Epithelial cell of proximal tubule (primary cell): Measurements from ENCODE around the gene TOMM70. TPM values are rescaled to one million over a fixed set of nuclear protein-coding genes. Genes with fewer than 3 reads are reported as not detected.
A peak's percentile ranks its signal among the peaks of the same experiment; 100 is the strongest.

ENCODE experiments used
- DNase-seq: peaks from one replicate; pipeline ENCODE4 v3.0.0-alpha.2; 2011; ENCODE audit warnings: low read depth
- H3K4me3 ChIP-seq: 2 replicates; pipeline ENCODE4 v1.5.1; 2011; ENCODE audit warnings: low read depth, mild to moderate bottlenecking, low read length
- total RNA-seq: library from RNA; depleted of rRNA; stranded (reverse); fragments of >200 nt; gene quantifications from 2 replicates; pipeline ENCODE4 v1.2.3, GENCODE V29; 2015
- TF ChIP-seq, protein P1 (sequence below): conservative IDR thresholded peaks from 2 replicates; pipeline ENCODE4 v1.5.1; 2012; ENCODE audit warnings: low read depth, mild to moderate bottlenecking, low read length

TOMM70 gene
- total RNA-seq, 1 donor from 2014 or later: 27.5 TPM

- H3K4me3 ChIP-seq: no peak overlapping the region
- no peak for DNase-seq
- TF ChIP-seq, protein P1, sequence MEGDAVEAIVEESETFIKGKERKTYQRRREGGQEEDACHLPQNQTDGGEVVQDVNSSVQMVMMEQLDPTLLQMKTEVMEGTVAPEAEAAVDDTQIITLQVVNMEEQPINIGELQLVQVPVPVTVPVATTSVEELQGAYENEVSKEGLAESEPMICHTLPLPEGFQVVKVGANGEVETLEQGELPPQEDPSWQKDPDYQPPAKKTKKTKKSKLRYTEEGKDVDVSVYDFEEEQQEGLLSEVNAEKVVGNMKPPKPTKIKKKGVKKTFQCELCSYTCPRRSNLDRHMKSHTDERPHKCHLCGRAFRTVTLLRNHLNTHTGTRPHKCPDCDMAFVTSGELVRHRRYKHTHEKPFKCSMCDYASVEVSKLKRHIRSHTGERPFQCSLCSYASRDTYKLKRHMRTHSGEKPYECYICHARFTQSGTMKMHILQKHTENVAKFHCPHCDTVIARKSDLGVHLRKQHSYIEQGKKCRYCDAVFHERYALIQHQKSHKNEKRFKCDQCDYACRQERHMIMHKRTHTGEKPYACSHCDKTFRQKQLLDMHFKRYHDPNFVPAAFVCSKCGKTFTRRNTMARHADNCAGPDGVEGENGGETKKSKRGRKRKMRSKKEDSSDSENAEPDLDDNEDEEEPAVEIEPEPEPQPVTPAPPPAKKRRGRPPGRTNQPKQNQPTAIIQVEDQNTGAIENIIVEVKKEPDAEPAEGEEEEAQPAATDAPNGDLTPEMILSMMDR: peak; percentile 73
Measured at GRCh38 chr3:100316641-100317069, 84.2 kb downstream of the TOMM70 start.

Other genes starting within 250 kb of the TOMM70 start
- 22.1 and 24.3 TPM in 2 replicates for gene TBC1D23, start 140.1 kb downstream of the TOMM70 start, total RNA-seq
- gene NIT2, start 66.3 kb downstream of the TOMM70 start, total RNA-seq: 24.7 and 30.4 TPM in 2 replicates
- gene LNP1, start 450 bp upstream of the TOMM70 start, total RNA-seq: 1.6 and 2.3 TPM in 2 replicates
- 1.8 and 2.1 TPM in 2 replicates for gene TMEM45A, start 91.5 kb upstream of the TOMM70 start, total RNA-seq
- not detected in 2 replicates for gene ADGRG7, start 208.5 kb upstream of the TOMM70 start, total RNA-seq